ENCODE measurements around the gene APOE. TPM values are rescaled to one million over a fixed set of nuclear protein-coding genes. Genes with fewer than 3 reads are reported as not detected.

The APOE gene
- total and polyA plus RNA-seq, 2 of the 13 experiments (the other 11 are each of a cell fraction or from before 2014, with no cell fraction given): 1,328 to 1,470 TPM

DNA sequence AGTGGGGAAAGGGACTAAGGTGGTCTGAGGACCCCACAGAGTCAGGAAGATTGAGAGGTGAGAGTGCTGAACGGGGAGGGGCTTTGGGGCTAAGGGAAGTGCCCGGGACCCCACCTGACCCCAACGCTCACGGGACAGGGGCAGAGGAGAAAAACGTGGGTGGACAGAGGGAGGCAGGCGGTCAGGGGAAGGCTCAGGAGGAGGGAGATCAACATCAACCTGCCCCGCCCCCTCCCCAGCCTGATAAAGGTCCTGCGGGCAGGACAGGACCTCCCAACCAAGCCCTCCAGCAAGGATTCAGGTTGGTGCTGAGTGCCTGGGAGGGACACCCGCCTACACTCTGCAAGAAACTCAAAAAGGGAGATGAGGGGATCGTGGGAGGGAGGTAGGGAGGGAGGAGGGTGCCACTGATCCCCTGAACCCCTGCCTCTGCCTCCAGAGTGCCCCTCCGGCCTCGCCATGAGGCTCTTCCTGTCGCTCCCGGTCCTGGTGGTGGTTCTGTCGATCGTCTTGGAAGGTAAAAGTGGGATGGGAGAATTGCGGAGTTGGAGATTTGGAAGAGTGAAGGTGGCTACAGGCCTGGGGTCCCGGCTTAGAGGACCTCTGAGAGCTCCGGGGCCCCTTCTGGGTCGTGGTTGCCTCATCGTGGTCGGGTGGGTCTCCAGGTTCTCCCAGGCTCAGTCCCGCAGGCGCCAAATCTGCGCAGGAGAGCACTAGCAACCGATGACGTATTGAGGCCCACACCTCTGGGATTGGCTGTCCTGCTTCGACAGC, 9.0 kb downstream of the APOE start, which contains the start of gene APOC1 (continued):
- TF ChIP-seq, protein P1, sequence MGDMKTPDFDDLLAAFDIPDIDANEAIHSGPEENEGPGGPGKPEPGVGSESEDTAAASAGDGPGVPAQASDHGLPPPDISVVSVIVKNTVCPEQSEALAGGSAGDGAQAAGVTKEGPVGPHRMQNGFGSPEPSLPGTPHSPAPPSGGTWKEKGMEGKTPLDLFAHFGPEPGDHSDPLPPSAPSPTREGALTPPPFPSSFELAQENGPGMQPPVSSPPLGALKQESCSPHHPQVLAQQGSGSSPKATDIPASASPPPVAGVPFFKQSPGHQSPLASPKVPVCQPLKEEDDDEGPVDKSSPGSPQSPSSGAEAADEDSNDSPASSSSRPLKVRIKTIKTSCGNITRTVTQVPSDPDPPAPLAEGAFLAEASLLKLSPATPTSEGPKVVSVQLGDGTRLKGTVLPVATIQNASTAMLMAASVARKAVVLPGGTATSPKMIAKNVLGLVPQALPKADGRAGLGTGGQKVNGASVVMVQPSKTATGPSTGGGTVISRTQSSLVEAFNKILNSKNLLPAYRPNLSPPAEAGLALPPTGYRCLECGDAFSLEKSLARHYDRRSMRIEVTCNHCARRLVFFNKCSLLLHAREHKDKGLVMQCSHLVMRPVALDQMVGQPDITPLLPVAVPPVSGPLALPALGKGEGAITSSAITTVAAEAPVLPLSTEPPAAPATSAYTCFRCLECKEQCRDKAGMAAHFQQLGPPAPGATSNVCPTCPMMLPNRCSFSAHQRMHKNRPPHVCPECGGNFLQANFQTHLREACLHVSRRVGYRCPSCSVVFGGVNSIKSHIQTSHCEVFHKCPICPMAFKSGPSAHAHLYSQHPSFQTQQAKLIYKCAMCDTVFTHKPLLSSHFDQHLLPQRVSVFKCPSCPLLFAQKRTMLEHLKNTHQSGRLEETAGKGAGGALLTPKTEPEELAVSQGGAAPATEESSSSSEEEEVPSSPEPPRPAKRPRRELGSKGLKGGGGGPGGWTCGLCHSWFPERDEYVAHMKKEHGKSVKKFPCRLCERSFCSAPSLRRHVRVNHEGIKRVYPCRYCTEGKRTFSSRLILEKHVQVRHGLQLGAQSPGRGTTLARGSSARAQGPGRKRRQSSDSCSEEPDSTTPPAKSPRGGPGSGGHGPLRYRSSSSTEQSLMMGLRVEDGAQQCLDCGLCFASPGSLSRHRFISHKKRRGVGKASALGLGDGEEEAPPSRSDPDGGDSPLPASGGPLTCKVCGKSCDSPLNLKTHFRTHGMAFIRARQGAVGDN (CRISPR knock-in tag; IDR thresholded peaks at IDR 0.05): peak; percentile 89
- 0 out of 2 replicates have a peak, but pooled peaks have one; percentile 14 for TF ChIP-seq SP4 (CRISPR knock-in tag; IDR thresholded peaks at IDR 0.05)
- peak; percentile 55; the same call in 1 of the 2 replicates for TF ChIP-seq GATA4 (IDR thresholded peaks at IDR 0.05; ENCODE audit: borderline replicate concordance, low read depth)
- 0 out of 2 replicates have a peak, but pooled peaks have one; percentile 43 for TF ChIP-seq ZNF607 (CRISPR knock-in tag; IDR thresholded peaks at IDR 0.05; ENCODE audit: borderline replicate concordance)
- 0 out of 2 replicates have a peak, but pooled peaks have one; percentile 61 for TF ChIP-seq EEA1 (CRISPR knock-in tag; IDR thresholded peaks at IDR 0.05; ENCODE audit: borderline replicate concordance)
- TF ChIP-seq, protein P2, sequence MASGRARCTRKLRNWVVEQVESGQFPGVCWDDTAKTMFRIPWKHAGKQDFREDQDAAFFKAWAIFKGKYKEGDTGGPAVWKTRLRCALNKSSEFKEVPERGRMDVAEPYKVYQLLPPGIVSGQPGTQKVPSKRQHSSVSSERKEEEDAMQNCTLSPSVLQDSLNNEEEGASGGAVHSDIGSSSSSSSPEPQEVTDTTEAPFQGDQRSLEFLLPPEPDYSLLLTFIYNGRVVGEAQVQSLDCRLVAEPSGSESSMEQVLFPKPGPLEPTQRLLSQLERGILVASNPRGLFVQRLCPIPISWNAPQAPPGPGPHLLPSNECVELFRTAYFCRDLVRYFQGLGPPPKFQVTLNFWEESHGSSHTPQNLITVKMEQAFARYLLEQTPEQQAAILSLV (CRISPR knock-in tag; IDR thresholded peaks at IDR 0.05; ENCODE audit: borderline replicate concordance): 0 out of 2 replicates have a peak, but pooled peaks have one; percentile 43
- TF ChIP-seq, protein P3, sequence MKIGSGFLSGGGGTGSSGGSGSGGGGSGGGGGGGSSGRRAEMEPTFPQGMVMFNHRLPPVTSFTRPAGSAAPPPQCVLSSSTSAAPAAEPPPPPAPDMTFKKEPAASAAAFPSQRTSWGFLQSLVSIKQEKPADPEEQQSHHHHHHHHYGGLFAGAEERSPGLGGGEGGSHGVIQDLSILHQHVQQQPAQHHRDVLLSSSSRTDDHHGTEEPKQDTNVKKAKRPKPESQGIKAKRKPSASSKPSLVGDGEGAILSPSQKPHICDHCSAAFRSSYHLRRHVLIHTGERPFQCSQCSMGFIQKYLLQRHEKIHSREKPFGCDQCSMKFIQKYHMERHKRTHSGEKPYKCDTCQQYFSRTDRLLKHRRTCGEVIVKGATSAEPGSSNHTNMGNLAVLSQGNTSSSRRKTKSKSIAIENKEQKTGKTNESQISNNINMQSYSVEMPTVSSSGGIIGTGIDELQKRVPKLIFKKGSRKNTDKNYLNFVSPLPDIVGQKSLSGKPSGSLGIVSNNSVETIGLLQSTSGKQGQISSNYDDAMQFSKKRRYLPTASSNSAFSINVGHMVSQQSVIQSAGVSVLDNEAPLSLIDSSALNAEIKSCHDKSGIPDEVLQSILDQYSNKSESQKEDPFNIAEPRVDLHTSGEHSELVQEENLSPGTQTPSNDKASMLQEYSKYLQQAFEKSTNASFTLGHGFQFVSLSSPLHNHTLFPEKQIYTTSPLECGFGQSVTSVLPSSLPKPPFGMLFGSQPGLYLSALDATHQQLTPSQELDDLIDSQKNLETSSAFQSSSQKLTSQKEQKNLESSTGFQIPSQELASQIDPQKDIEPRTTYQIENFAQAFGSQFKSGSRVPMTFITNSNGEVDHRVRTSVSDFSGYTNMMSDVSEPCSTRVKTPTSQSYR (CRISPR knock-in tag; IDR thresholded peaks at IDR 0.05; ENCODE audit: borderline replicate concordance): 0 out of 2 replicates have a peak, but pooled peaks have one; percentile 42
- TF ChIP-seq, protein P4, sequence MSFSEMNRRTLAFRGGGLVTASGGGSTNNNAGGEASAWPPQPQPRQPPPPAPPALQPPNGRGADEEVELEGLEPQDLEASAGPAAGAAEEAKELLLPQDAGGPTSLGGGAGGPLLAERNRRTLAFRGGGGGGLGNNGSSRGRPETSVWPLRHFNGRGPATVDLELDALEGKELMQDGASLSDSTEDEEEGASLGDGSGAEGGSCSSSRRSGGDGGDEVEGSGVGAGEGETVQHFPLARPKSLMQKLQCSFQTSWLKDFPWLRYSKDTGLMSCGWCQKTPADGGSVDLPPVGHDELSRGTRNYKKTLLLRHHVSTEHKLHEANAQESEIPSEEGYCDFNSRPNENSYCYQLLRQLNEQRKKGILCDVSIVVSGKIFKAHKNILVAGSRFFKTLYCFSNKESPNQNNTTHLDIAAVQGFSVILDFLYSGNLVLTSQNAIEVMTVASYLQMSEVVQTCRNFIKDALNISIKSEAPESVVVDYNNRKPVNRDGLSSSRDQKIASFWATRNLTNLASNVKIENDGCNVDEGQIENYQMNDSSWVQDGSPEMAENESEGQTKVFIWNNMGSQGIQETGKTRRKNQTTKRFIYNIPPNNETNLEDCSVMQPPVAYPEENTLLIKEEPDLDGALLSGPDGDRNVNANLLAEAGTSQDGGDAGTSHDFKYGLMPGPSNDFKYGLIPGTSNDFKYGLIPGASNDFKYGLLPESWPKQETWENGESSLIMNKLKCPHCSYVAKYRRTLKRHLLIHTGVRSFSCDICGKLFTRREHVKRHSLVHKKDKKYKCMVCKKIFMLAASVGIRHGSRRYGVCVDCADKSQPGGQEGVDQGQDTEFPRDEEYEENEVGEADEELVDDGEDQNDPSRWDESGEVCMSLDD (CRISPR knock-in tag; IDR thresholded peaks at IDR 0.05; ENCODE audit: borderline replicate concordance): 0 out of 2 replicates have a peak, but pooled peaks have one; percentile 22
- TF ChIP-seq, protein P5, sequence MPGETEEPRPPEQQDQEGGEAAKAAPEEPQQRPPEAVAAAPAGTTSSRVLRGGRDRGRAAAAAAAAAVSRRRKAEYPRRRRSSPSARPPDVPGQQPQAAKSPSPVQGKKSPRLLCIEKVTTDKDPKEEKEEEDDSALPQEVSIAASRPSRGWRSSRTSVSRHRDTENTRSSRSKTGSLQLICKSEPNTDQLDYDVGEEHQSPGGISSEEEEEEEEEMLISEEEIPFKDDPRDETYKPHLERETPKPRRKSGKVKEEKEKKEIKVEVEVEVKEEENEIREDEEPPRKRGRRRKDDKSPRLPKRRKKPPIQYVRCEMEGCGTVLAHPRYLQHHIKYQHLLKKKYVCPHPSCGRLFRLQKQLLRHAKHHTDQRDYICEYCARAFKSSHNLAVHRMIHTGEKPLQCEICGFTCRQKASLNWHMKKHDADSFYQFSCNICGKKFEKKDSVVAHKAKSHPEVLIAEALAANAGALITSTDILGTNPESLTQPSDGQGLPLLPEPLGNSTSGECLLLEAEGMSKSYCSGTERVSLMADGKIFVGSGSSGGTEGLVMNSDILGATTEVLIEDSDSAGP (CRISPR knock-in tag; IDR thresholded peaks at IDR 0.05; ENCODE audit: borderline replicate concordance): peak; percentile 44; the same call in 1 of the 2 replicates
- peak; percentile 73; the same call in 1 of the 2 replicates for TF ChIP-seq CEBPB (IDR thresholded peaks at IDR 0.05; ENCODE audit: borderline replicate concordance, low read depth, low read length)

Measured in HepG2 (cell line).